GM23338 (cell line): Measurements from ENCODE around the gene ZNF398. TPM values are rescaled to one million over a fixed set of nuclear protein-coding genes. Genes with fewer than 3 reads are reported as not detected.

Experiments used
- ATAC-seq: fragments of 200-7000 bp; cut with Tn5 transposase; 3 replicates; pipeline ENCODE4 v1.9.1; 2020
- DNase-seq: peaks from one replicate; pipeline ENCODE4 v3.0.0-alpha.2; 2015; ENCODE audit warnings: low spot score
- H2AFZ ChIP-seq: fragments of 200-600 bp; sonication (generic); 2 replicates; pipeline ENCODE4 v1.8.0; 2016; ENCODE audit warnings: antibody characterized with exemption, mild to moderate bottlenecking, moderate library complexity
- H3F3A ChIP-seq: fragments of 200-600 bp; sonication (generic); replicated peaks from 2 replicates; pipeline ENCODE4 v1.8.0; 2017; ENCODE audit warnings: antibody characterized with exemption, mixed run types, low read depth
- H3K27ac ChIP-seq: fragments of 200-600 bp; sonication (generic); 2 replicates; pipeline ENCODE4 v1.6.1; 2016; ENCODE audit warnings: low read depth
- H3K27me3 ChIP-seq: fragments of 200-600 bp; sonication (generic); 2 replicates; pipeline ENCODE4 v1.8.0; 2016; ENCODE audit warnings: mild to moderate bottlenecking, mixed run types, moderate library complexity; ENCODE audit not compliant: insufficient read depth
- H3K36me3 ChIP-seq: fragments of 200-600 bp; sonication (generic); 2 replicates; pipeline ENCODE4 v1.8.0; 2016; ENCODE audit warnings: mild to moderate bottlenecking; ENCODE audit not compliant: insufficient read depth
- H3K4me1 ChIP-seq: fragments of 200-600 bp; sonication (generic); 2 replicates; pipeline ENCODE4 v1.8.0; 2016; ENCODE audit warnings: mild to moderate bottlenecking, moderate library complexity; ENCODE audit not compliant: insufficient read depth
- H3K4me2 ChIP-seq: fragments of 200-600 bp; sonication (generic); 2 replicates; pipeline ENCODE4 v1.7.1; 2017; ENCODE audit warnings: mixed run types
- H3K4me3 ChIP-seq: fragments of 200-600 bp; sonication (generic); 2 replicates; pipeline ENCODE4 v1.6.1; 2016; ENCODE audit warnings: mixed run types
- H3K79me2 ChIP-seq: fragments of 200-600 bp; sonication (generic); replicated peaks from 2 replicates; pipeline ENCODE4 v1.8.0; 2017; ENCODE audit warnings: mild to moderate bottlenecking; ENCODE audit not compliant: insufficient read depth
- H3K9me2 ChIP-seq: fragments of 200-600 bp; sonication (generic); 2 replicates; pipeline ENCODE4 v1.8.0; 2017; ENCODE audit not compliant: insufficient read depth
- H4K20me1 ChIP-seq: fragments of 200-600 bp; sonication (generic); replicated peaks from 2 replicates; pipeline ENCODE4 v1.8.0; 2017; ENCODE audit warnings: mild to moderate bottlenecking; ENCODE audit not compliant: insufficient read depth
- H3K27ac Mint-ChIP-seq: 2 replicates; pipeline ENCODE4 v1.8.0; 2020; ENCODE audit warnings: inconsistent platforms, mild to moderate bottlenecking, moderate library complexity, mixed read lengths
- H3K27me3 Mint-ChIP-seq: 3 replicates; pipeline ENCODE4 v1.8.0; 2022; ENCODE audit warnings: low read depth, mild to moderate bottlenecking, moderate library complexity, mixed read lengths, inconsistent platforms; ENCODE audit not compliant: insufficient read depth, poor library complexity
- H3K36me3 Mint-ChIP-seq: 3 replicates; pipeline ENCODE4 v1.8.0; 2021; ENCODE audit warnings: low read depth, mild to moderate bottlenecking, inconsistent platforms, moderate library complexity, mixed read lengths
- H3K4me1 Mint-ChIP-seq: 3 replicates; pipeline ENCODE4 v1.8.0; 2020; ENCODE audit warnings: mild to moderate bottlenecking, inconsistent platforms, mixed read lengths
- H3K4me3 Mint-ChIP-seq: 3 replicates; pipeline ENCODE4 v1.8.0; 2021; ENCODE audit warnings: moderate library complexity, mild to moderate bottlenecking, inconsistent platforms, mixed read lengths
- H3K9me3 Mint-ChIP-seq: 3 replicates; pipeline ENCODE4 v1.8.0; 2020; ENCODE audit warnings: moderate library complexity, mild to moderate bottlenecking, inconsistent platforms, mixed read lengths
- CTCF ChIP-seq, 2 experiments: fragments of 200-600 bp in 1 of 2; sonication (generic) in 1 of 2; conservative IDR thresholded peaks; 2 replicates each; pipeline versions ENCODE4 v1.5.1 to v1.6.1; 2016 to 2017; ENCODE audit warnings: antibody characterized with exemption in 2 of 2, low read depth in 2 of 2, mild to moderate bottlenecking in 2 of 2, moderate library complexity in 1 of 2
- ETS1 ChIP-seq: IDR thresholded peaks from 2 replicates; pipeline ENCODE4 v1.6.1; 2016; ENCODE audit warnings: antibody characterized with exemption
- EZH2phosphoT487 ChIP-seq: fragments of 200-600 bp; sonication (generic); IDR thresholded peaks from one replicate; pipeline ENCODE4 v1.8.1; 2018; ENCODE audit warnings: antibody characterized with exemption; ENCODE audit not compliant: unreplicated experiment
- JUNB ChIP-seq: IDR thresholded peaks from one replicate; pipeline ENCODE4 v1.6.1; 2016; ENCODE audit warnings: antibody characterized with exemption; ENCODE audit not compliant: unreplicated experiment
- NANOG ChIP-seq: IDR thresholded peaks from 2 replicates; pipeline ENCODE4 v1.6.1; 2016; ENCODE audit warnings: antibody characterized with exemption, borderline replicate concordance
- REST ChIP-seq: IDR thresholded peaks from one replicate; pipeline ENCODE4 v1.6.1; 2018; ENCODE audit warnings: antibody characterized with exemption; ENCODE audit not compliant: unreplicated experiment
- STAT1 ChIP-seq: IDR thresholded peaks from one replicate; pipeline ENCODE4 v1.6.1; 2016; ENCODE audit warnings: antibody characterized with exemption; ENCODE audit not compliant: unreplicated experiment
- ZNF114 ChIP-seq: fragments of 250-450 bp; sonication (Bioruptor Pico); IDR thresholded peaks from 2 replicates; pipeline ENCODE4 v1.5.0; 2020; ENCODE audit warnings: mild to moderate bottlenecking, moderate library complexity
- polyA plus RNA-seq: library from polyadenylated mRNA; unstranded; fragments of >200 nt; fragmentation: Nextera tagmentation; extraction: Ambion mirVana; gene quantifications from 2 replicates; pipeline ENCODE4 v1.2.1, GENCODE V29; 2016
- total RNA-seq: library from RNA; depleted of rRNA; stranded (reverse); fragments of >200 nt; shearing (Covaris generic); gene quantifications from 2 replicates; pipeline ENCODE4 v1.2.3, GENCODE V29; 2014

The ZNF398 gene
- total and polyA plus RNA-seq, 2 experiments from 2014 or later = 20.7 to 99.6 TPM

- TF ChIP-seq REST (no peak), NANOG (no peak), ETS1 (no peak), EZH2phosphoT487 (no peak)
Observed at GRCh38 chr7:149210551-149210950, 63.3 kb downstream of the ZNF398 start (continued).

- H3K4me2 ChIP-seq = no peak overlapping the region
- no peak for ATAC-seq
- no peak for TF ChIP-seq CTCF (conservative IDR thresholded peaks at IDR 0.05; ENCODE audit: low read depth in 2 of 2)
- TF ChIP-seq NANOG = no peak
- TF ChIP-seq ETS1 = no peak
- no peak for TF ChIP-seq EZH2phosphoT487
- TF ChIP-seq STAT1 = no peak
- TF ChIP-seq REST = no peak
- no peak for TF ChIP-seq JUNB
- TF ChIP-seq ZNF114 = no peak
Observed at GRCh38 chr7:149214020-149214720, 66.9 kb downstream of the ZNF398 start.

More at GRCh38 chr7:149214020-149214720, 66.9 kb downstream of the ZNF398 start:
- Histone ChIP-seq H3K36me3 (peaks cover 35% of the 10 kb centered on the region), H3K4me1 (no peaks in the 10 kb centered on the region), H4K20me1 (peaks cover 15% of the 10 kb centered on the region), H3K9me2 (no peaks in the 10 kb centered on the region), H2AFZ (no peak overlapping the region), H3K27ac (no peak overlapping the region), H3K27me3 (no peaks in the 10 kb centered on the region), H3K79me2 (no peaks in the 10 kb centered on the region), H3K4me3 (no peak overlapping the region), H3F3A (peaks cover 9% of the 10 kb centered on the region; the same call in 1 of the 2 replicates)
- H3K4me1 Mint-ChIP-seq = peaks cover 18% of the 10 kb centered on the region; the same call in 2 of the 3 replicates
- DNase-seq = no peak
- H3K27ac Mint-ChIP-seq = no peak overlapping the region
- H3K9me3 Mint-ChIP-seq = no peaks in the 10 kb centered on the region
- H3K27me3 Mint-ChIP-seq = peaks cover 5% of the 10 kb centered on the region
- H3K36me3 Mint-ChIP-seq = peaks cover 94% of the 10 kb centered on the region
- no peak overlapping the region for H3K4me3 Mint-ChIP-seq
